Measurements from ENCODE around the gene RASA3. TPM values are rescaled to one million over a fixed set of nuclear protein-coding genes. Genes with fewer than 3 reads are reported as not detected.

RASA3 gene
- total RNA-seq, 1 donor from 2014 or later = 41.1 TPM

GRCh38 chr13:114056205-114057013, 76.0 kb downstream of the RASA3 start:
- Mint-ChIP-seq H3K36me3 (ENCODE audit: low read depth, unreplicated experiment) (peaks cover 14% of the 10 kb centered on the region), H3K27ac (ENCODE audit: unreplicated experiment) (no peak overlapping the region), H3K4me1 (ENCODE audit: low read depth, unreplicated experiment) (peaks cover 14% of the 10 kb centered on the region), H3K9me3 (ENCODE audit: unreplicated experiment) (no peaks in the 10 kb centered on the region), H3K27me3 (ENCODE audit: low read depth, unreplicated experiment) (no peaks in the 10 kb centered on the region), H3K4me3 (ENCODE audit: unreplicated experiment) (no peak overlapping the region)
- Histone ChIP-seq H3K27me3 (ENCODE audit: insufficient read depth, low read length) (no peaks in the 10 kb centered on the region), H2AFZ (ENCODE audit: low read depth, low read length) (no peak overlapping the region), H3K79me2 (ENCODE audit: insufficient read depth, low read length) (peaks cover 97% of the 10 kb centered on the region), H3K4me2 (ENCODE audit: low read length) (no peak overlapping the region), H3K9me3 (ENCODE audit: insufficient read depth, low read depth, low read length) (no peaks in the 10 kb centered on the region), H3K9ac (ENCODE audit: low read length) (no peak overlapping the region), H4K20me1 (ENCODE audit: insufficient read depth, low read length) (peaks cover 82% of the 10 kb centered on the region), H3K36me3 (ENCODE audit: insufficient read depth, low read length) (peaks cover 14% of the 10 kb centered on the region), H3K4me3 (ENCODE audit: insufficient read depth, low read depth, low read length) (no peak overlapping the region), H3K27ac (ENCODE audit: low read depth, low read length) (no peak overlapping the region), H3K4me1 (ENCODE audit: insufficient read depth, low read length) (peaks cover 32% of the 10 kb centered on the region)
- TF ChIP-seq, protein P1, sequence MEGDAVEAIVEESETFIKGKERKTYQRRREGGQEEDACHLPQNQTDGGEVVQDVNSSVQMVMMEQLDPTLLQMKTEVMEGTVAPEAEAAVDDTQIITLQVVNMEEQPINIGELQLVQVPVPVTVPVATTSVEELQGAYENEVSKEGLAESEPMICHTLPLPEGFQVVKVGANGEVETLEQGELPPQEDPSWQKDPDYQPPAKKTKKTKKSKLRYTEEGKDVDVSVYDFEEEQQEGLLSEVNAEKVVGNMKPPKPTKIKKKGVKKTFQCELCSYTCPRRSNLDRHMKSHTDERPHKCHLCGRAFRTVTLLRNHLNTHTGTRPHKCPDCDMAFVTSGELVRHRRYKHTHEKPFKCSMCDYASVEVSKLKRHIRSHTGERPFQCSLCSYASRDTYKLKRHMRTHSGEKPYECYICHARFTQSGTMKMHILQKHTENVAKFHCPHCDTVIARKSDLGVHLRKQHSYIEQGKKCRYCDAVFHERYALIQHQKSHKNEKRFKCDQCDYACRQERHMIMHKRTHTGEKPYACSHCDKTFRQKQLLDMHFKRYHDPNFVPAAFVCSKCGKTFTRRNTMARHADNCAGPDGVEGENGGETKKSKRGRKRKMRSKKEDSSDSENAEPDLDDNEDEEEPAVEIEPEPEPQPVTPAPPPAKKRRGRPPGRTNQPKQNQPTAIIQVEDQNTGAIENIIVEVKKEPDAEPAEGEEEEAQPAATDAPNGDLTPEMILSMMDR (IDR thresholded peaks at IDR 0.05; ENCODE audit: insufficient read depth, low read depth, low read length) = no peak
- no peak for TF ChIP-seq EZH2 (IDR thresholded peaks at IDR 0.05; ENCODE audit: insufficient read depth, low read length)
- DNase-seq (ENCODE audit: low read depth) (no peak), FAIRE-seq (no peak)

GRCh38 chr13:114055766-114056165, 76.7 kb downstream of the RASA3 start:
- H3K4me2 ChIP-seq (ENCODE audit: low read length) = no peak overlapping the region
- H3K4me3 ChIP-seq (ENCODE audit: insufficient read depth, low read depth, low read length) = no peak overlapping the region
- H4K20me1 ChIP-seq (ENCODE audit: insufficient read depth, low read length) = peaks cover 87% of the 10 kb centered on the region
- FAIRE-seq (no peak), DNase-seq (ENCODE audit: low read depth) (no peak)
- no peaks in the 10 kb centered on the region for H3K27me3 ChIP-seq (ENCODE audit: insufficient read depth, low read length)
- H3K9me3 Mint-ChIP-seq (ENCODE audit: unreplicated experiment) = no peaks in the 10 kb centered on the region
- H3K79me2 ChIP-seq (ENCODE audit: insufficient read depth, low read length) = peaks cover 98% of the 10 kb centered on the region
- TF ChIP-seq, protein P1 (IDR thresholded peaks at IDR 0.05; ENCODE audit: insufficient read depth, low read depth, low read length) = no peak
- TF ChIP-seq EZH2 (IDR thresholded peaks at IDR 0.05; ENCODE audit: insufficient read depth, low read length) = no peak
- peaks cover 14% of the 10 kb centered on the region for H3K36me3 Mint-ChIP-seq (ENCODE audit: low read depth, unreplicated experiment)
- H3K9ac ChIP-seq (ENCODE audit: low read length) = no peak overlapping the region
- H3K4me3 Mint-ChIP-seq (ENCODE audit: unreplicated experiment) = no peak overlapping the region
- H3K27me3 Mint-ChIP-seq (ENCODE audit: low read depth, unreplicated experiment) = no peaks in the 10 kb centered on the region
- peaks cover 32% of the 10 kb centered on the region for H3K4me1 ChIP-seq (ENCODE audit: insufficient read depth, low read length)
- H2AFZ ChIP-seq (ENCODE audit: low read depth, low read length) = no peak overlapping the region
- H3K9me3 ChIP-seq (ENCODE audit: insufficient read depth, low read depth, low read length) = no peaks in the 10 kb centered on the region
- no peak overlapping the region for H3K27ac Mint-ChIP-seq (ENCODE audit: unreplicated experiment)
- H3K4me1 Mint-ChIP-seq (ENCODE audit: low read depth, unreplicated experiment) = peaks cover 14% of the 10 kb centered on the region
- no peak overlapping the region for H3K27ac ChIP-seq (ENCODE audit: low read depth, low read length)
- H3K36me3 ChIP-seq (ENCODE audit: insufficient read depth, low read length) = peaks cover 14% of the 10 kb centered on the region

Data from astrocyte (in vitro differentiated cells and primary cell).